UCSD-AML1 (cell line): Measurements from ENCODE around the gene DGCR2.
"Not testable (repeated sequence)": the region's sequence is repeated elsewhere in the genome, so short reads cannot be mapped to it uniquely, and the experiment has no call there.

Experiments used
- DNase-seq: peaks from one replicate; lab custom pipeline; 2025; ENCODE audit not compliant: unreplicated experiment; lab: John Stamatoyannopoulos, UW

DGCR2 gene

GRCh38 chr22:19012308-19012986 is 109.8 kb downstream of the DGCR2 start:
- DNase-seq, result no peak

GRCh38 chr22:19011611-19012010 is 110.6 kb downstream of the DGCR2 start:
- DNase-seq, result not testable (repeated sequence)

GRCh38 chr22:19011075-19011474 is 111.1 kb downstream of the DGCR2 start:
- DNase-seq, result no peak

- no peak for DNase-seq
Observed at GRCh38 chr22:19005905-19006304, 116.3 kb downstream of the DGCR2 start.

DNA sequence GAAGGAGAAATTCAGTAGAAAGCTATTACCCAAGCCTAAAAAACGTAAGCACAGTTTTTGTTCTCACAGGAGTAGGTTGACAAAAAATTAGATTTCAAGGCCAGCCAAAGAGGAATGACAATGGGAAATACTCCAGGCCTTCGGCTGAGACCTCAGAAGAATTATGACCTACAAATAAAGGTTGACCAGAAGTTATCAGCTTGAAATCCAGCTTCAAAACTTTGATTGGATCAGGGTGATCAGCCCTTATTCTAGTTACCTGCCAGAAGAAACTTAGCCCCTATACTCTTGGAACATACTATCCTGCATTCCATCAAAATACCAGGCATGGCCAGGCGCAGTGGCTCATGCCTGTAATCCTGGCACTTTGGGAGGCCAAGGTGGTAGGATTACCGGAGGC is 117.7 kb downstream of the DGCR2 start:
- no peak for DNase-seq

DNA sequence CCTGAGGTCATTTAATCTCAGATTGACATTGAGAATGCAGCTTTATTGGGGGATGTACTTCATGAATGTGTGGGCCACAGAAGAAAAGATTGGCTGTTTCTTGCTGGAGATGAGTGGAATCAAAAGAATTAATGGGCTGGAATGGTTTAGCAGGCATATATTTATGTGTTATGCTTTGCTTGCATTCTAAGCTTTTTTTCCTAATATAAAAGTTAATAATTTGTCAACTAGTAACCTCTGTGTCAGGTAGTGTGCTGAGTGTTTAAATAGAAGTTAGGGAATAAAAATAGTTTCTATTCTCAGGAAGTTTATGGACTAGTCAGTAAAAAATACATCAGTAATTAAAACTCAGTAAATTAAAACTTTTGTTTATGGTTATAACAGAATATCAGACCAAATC is 118.7 kb downstream of the DGCR2 start:
- DNase-seq, result no peak

GRCh38 chr22:19002684-19003038 is 119.6 kb downstream of the DGCR2 start:
- no peak for DNase-seq

- no peak for DNase-seq
Observed at GRCh38 chr22:19001204-19001603, 121.0 kb downstream of the DGCR2 start.

- not testable (repeated sequence) for DNase-seq
Observed at GRCh38 chr22:19000106-19000505, 122.1 kb downstream of the DGCR2 start.

GRCh38 chr22:18999416-18999815 is 122.8 kb downstream of the DGCR2 start:
- DNase-seq, result no peak

- no peak for DNase-seq
Observed at GRCh38 chr22:18999008-18999407, 123.2 kb downstream of the DGCR2 start.

- no peak for DNase-seq
Observed at GRCh38 chr22:18997925-18998315, 124.3 kb downstream of the DGCR2 start.

DNA sequence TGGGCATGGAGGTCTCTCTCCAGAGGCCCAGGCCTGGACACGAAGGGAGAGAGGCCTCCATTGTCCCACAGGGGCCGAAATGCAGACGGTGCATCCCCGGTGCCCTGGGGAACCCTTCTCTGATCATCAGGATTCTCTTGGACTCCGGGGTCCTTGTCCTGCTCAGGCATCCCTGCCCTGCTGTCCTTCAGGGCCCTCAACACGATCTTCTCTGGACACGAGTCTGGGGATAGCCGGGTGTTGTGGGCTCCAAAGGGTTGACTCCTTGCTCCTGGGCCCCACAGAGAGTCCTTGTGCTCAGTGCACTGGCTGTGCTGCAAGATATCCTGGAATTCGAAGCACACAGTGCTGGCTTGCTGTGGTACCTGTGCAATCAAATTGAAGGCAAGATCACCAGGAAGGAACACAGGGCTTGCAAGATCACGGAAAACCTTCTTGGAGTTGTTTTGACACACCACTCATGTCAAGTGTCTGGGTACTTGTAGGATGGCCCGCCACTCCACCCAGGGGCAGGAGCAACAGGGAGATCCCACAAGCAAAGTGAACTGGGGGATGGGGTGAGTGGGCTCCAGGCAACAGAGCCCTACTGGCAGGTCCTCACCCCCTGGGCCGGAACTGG is 124.8 kb downstream of the DGCR2 start:
- no peak for DNase-seq

- no peak for DNase-seq
Observed at GRCh38 chr22:18996376-18996900, 125.8 kb downstream of the DGCR2 start.

DNA sequence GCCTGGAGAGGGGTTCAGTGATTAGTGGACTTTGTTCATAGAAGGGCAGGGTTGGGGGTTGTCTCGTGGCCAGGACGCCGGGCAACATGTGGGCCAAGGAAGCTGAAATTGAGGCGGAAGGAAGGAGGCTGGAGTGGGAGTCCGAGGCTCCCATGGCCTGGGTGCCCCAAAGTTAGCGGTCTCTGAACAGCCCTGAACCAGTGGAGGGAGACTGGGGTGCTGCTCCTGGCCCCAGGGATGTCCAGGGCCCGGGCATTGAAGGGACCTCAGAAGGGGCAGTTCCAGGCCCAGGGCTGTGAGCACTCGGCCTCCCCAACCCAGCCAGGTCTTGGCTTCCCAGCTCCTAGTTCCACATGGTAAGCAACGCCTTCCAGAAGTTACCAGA is 126.9 kb downstream of the DGCR2 start:
- DNase-seq, result no peak

GRCh38 chr22:18994701-18995326 is 127.4 kb downstream of the DGCR2 start:
- DNase-seq, result no peak

DNA sequence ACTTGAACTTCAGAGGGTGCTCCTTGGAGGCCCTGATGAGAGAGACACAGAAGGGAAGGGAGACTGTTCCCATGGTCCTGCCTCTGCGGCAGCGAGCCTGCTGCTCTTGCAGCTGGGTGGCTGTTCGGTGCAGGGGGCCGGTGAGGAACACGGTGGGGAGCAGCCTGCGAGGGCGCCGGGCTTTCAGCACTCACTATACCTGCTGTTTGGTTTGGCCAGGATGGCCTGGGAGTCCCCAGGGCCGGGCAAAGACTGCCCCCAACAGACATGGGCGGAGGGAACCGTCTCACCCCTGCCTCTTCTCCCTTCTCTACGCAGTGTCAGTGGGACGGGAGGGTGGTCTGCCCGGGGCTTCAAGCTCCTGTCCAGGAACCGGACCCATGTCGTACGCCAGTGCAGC is 128.2 kb downstream of the DGCR2 start:
- DNase-seq, result no peak

DNA sequence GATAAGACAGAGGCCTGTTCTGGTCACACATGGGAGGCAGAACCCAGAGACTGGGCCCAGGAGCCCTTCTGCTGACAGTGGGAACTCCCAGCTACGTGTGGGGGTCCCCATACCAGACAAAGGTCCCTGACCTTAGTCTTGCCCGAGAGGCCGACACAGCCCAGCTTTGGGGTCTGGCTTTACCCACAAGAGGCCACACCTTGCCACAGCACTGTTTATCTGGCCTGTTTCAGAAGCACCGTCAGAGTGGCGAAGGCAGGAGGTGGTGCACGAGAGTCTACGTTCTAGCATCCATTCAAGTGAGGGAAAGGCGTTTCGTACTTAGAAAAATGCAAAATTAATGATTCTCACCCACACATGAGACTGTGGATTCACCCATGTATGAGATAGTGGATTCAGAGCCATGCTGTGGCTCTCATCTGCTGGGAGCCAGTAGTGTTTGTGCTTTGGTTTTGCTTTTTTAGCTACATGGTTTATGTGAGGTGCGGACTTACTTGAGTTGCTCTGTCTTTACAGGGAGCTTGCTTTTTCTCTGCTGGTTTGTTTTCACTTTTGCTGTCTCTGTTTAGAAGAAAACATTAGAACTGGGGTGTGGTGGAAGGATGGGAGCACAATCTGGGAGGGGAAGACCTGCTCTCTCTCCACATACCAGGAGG is 129.5 kb downstream of the DGCR2 start:
- no peak for DNase-seq

- no peak for DNase-seq
Observed at GRCh38 chr22:18991821-18992442, 130.3 kb downstream of the DGCR2 start.

- DNase-seq, result no peak
Observed at GRCh38 chr22:18991138-18991432, 131.1 kb downstream of the DGCR2 start.

- no peak for DNase-seq
Observed at GRCh38 chr22:18990355-18991137, 131.7 kb downstream of the DGCR2 start.
